ENCODE results near the gene SDK1.

The SDK1 gene

DNA sequence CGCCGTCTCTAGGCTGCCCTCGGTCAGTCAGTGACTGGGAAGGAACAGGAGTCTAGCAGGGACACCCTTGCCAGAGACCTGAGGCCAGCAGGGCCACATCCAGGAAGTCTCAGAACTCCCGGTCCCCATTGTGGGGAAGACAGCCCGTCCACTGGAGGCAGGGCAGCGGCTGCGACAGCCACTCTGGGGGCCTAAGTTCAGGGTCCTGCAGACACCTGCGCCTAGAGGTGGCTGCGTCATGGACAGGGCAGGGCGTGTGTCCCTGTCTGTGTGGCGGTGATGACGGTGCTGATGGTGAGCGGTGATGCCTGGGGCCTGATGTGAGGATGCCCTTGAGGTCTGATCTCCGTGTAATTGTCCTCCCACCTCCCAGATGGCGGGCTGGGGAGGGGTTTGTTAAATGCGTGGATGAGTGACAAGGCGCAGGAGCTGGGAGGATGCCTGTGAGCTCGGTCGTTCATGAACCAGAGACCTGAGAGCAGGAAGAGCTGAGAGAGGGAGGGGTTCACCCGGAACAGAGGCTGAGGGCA is 843.2 kb downstream of the SDK1 start:
- no peak overlapping the region for H2AFZ ChIP-seq (ENCODE audit: insufficient read depth, low read length, poor library complexity)
- no peak overlapping the region for H3K4me3 ChIP-seq (ENCODE audit: low read depth, low read length)
- no CpG with 5 or more reads among the region's 20 CpGs for WGBS (ENCODE audit: extremely low coverage, insufficient coverage, insufficient read length)

DNA sequence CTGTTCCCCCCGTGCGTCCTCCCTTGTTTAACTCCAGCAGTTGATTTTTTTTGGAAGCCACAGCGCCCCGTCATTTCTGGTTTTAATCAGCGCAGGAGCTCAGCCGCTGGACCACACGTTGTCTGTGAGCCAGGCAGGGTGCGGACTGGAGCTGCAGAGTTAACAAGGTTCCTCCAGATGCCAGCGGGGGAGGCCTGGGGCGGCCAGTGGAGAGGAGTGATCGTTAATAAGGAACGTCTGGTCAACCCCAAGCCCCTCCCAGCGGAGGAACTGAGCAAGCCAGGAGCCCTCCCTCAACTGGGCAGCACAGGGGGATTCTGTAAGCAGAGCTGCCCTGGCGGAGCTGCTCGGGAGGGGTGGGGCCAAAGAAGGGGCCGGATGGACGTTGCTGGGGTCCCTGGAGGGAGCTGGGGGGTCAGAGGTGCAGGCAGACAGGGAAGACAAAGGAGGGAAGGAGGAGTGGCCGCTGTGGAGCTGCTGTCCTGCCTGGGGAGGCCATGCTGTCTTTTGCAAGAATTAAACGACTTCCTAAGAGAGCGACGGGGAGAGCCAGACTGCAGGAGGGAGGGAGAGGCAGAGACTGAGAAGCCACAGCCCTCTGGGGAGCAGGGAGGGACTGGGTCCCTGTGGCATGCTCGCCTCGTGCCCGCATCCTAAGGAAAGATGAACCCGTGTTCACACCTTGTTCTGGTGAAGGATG is 843.9 kb downstream of the SDK1 start:
- Histone ChIP-seq H3K4me2 (ENCODE audit: low read length) (no peak overlapping the region), H3K23ac (ENCODE audit: low read length) (no peak overlapping the region), H3K79me2 (ENCODE audit: control insufficient read depth, insufficient read depth, low read length, poor library complexity) (no peaks in the 10 kb centered on the region), H3K18ac (ENCODE audit: low read length) (no peak overlapping the region), H3K36me3 (ENCODE audit: control insufficient read depth in 1 of 2, insufficient read depth in 2 of 2, low read length in 2 of 2) (peaks cover 20 to 23% of the 10 kb centered on the region in 2 experiments), H3K4me1 (ENCODE audit: control insufficient read depth in 1 of 2, insufficient read depth in 2 of 2, low read length in 2 of 2) (peaks cover 0 to 6% of the 10 kb centered on the region in 2 experiments), H2BK120ac (ENCODE audit: insufficient read depth, low read length, poor library complexity) (no peak overlapping the region), H3K9me3 (ENCODE audit: insufficient read depth, low read depth, low read length) (peaks cover 2% of the 10 kb centered on the region), H2AK5ac (ENCODE audit: low read length) (no peak overlapping the region), H3K27ac (ENCODE audit: low read depth, low read length) (no peak overlapping the region), H3K14ac (ENCODE audit: low read length) (no peak overlapping the region), H4K8ac (ENCODE audit: low read depth, low read length) (no peak overlapping the region), H3K4ac (ENCODE audit: low read depth, low read length) (no peak overlapping the region), H2BK5ac (ENCODE audit: low read depth, low read length, poor library complexity) (no peak overlapping the region), H2BK12ac (ENCODE audit: low read length) (no peak overlapping the region), H2AFZ (ENCODE audit: insufficient read depth, low read length, poor library complexity) (no peak overlapping the region), H3K79me1 (ENCODE audit: low read length) (no peaks in the 10 kb centered on the region), H4K12ac (ENCODE audit: low read depth, low read length) (no peak overlapping the region), H4K91ac (ENCODE audit: low read depth, low read length) (no peak overlapping the region), H3K4me3 (ENCODE audit: low read depth, low read length) (no peak overlapping the region), H3K27me3 (ENCODE audit: insufficient read depth, low read length) (no peaks in the 10 kb centered on the region), H3K9ac (ENCODE audit: low read length) (no peak overlapping the region)
- no peak for DNase-seq
- no CpG with 5 or more reads among the region's 25 CpGs for WGBS (ENCODE audit: extremely low coverage, insufficient coverage, insufficient read length)

More for the DNA sequence above, 843.2 kb downstream of the SDK1 start:
- DNase-seq = no peak
- no peak overlapping the region for H2AK5ac ChIP-seq (ENCODE audit: low read length)
- H3K79me2 ChIP-seq (ENCODE audit: control insufficient read depth, insufficient read depth, low read length, poor library complexity) = no peaks in the 10 kb centered on the region
- no peak overlapping the region for H3K4ac ChIP-seq (ENCODE audit: low read depth, low read length)
- no peaks in the 10 kb centered on the region for H3K27me3 ChIP-seq (ENCODE audit: insufficient read depth, low read length)
- H3K9me3 ChIP-seq (ENCODE audit: insufficient read depth, low read depth, low read length) = no peaks in the 10 kb centered on the region
- H2BK120ac ChIP-seq (ENCODE audit: insufficient read depth, low read length, poor library complexity) = no peak overlapping the region
- peaks cover 19 to 20% of the 10 kb centered on the region in 2 experiments for H3K36me3 ChIP-seq (ENCODE audit: control insufficient read depth in 1 of 2, insufficient read depth in 2 of 2, low read length in 2 of 2)
- H3K14ac ChIP-seq (ENCODE audit: low read length) = no peak overlapping the region
- no peak overlapping the region for H4K12ac ChIP-seq (ENCODE audit: low read depth, low read length)
- no peak overlapping the region for H4K91ac ChIP-seq (ENCODE audit: low read depth, low read length)
- H3K4me1 ChIP-seq (ENCODE audit: control insufficient read depth in 1 of 2, insufficient read depth in 2 of 2, low read length in 2 of 2) = peaks cover 0 to 6% of the 10 kb centered on the region in 2 experiments
- H2BK5ac ChIP-seq (ENCODE audit: low read depth, low read length, poor library complexity) = no peak overlapping the region
- H3K4me2 ChIP-seq (ENCODE audit: low read length) = no peak overlapping the region
- H3K27ac ChIP-seq (ENCODE audit: low read depth, low read length) = no peak overlapping the region
- no peak overlapping the region for H2BK12ac ChIP-seq (ENCODE audit: low read length)
- no peak overlapping the region for H3K18ac ChIP-seq (ENCODE audit: low read length)
- H3K79me1 ChIP-seq (ENCODE audit: low read length) = no peaks in the 10 kb centered on the region
- H4K8ac ChIP-seq (ENCODE audit: low read depth, low read length) = peak overlapping the region; percentile 14
- H3K9ac ChIP-seq (ENCODE audit: low read length) = no peak overlapping the region
- no peak overlapping the region for H3K23ac ChIP-seq (ENCODE audit: low read length)

DNA sequence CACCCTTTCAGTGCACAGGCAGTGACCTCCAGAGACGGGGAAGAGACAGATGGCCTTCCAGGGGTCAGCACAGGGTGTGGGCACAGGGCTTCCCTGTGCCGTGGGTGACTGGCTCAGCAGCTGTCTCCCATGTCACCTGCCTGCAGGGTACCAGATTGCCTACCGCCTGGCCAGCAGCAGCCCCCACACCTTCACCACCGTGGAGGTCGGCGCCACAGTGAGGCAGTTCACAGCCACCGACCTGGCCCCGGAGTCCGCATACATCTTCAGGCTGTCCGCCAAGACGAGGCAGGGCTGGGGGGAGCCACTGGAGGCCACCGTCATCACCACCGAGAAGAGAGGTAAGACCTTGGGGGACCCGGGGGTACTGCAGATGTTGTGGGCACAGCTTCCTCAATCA is 844.5 kb downstream of the SDK1 start:
- H3K9ac ChIP-seq (ENCODE audit: low read length) = no peak overlapping the region
- no peak overlapping the region for H3K23ac ChIP-seq (ENCODE audit: low read length)

DNA sequence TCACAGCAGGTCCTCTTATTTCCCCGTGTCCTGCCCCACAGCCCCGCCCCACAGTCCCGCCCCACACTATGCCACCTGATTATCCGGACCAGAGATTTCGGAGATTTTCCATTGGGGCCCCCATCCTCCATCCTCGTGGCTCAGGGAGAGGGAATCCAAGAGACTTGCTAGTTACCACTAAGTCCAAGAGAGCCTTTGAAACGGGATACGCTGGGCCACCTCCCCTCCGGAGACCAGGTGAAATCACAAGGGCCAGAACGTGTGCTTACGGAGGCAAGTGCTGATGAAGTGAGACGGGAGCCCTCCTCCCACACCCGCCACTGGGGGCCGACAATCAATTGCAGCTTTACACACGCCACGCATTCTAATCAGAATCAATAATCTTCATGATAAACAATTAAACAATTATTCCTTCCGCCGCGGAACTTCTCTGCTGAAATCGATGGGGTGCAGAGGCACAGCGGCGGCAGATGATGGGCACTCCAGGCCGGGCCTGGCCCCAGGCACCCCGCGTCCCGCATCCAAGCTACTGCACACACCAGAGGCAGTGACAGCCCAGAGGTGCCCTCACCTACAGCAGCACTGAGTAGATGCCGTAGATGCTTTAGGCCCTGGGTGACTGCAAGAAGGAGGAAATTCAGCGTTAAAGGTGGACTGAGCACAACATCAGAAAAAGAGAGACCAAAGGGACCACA is 847.0 kb downstream of the SDK1 start:
- WGBS (ENCODE audit: extremely low coverage, insufficient coverage, insufficient read length) = no CpG with 5 or more reads among the region's 28 CpGs
- no peak overlapping the region for H2AK5ac ChIP-seq (ENCODE audit: low read length)

More for the DNA sequence above, 844.5 kb downstream of the SDK1 start:
- H2BK5ac ChIP-seq (ENCODE audit: low read depth, low read length, poor library complexity) = no peak overlapping the region
- no peak overlapping the region for H2AK5ac ChIP-seq (ENCODE audit: low read length)
- H3K27me3 ChIP-seq (ENCODE audit: insufficient read depth, low read length) = no peaks in the 10 kb centered on the region
- H3K4me2 ChIP-seq (ENCODE audit: low read length) = no peak overlapping the region
- no peak overlapping the region for H4K8ac ChIP-seq (ENCODE audit: low read depth, low read length)
- WGBS (ENCODE audit: extremely low coverage, insufficient coverage, insufficient read length) = no CpG with 5 or more reads among the region's 14 CpGs
- H4K91ac ChIP-seq (ENCODE audit: low read depth, low read length) = no peak overlapping the region
- no peak overlapping the region for H4K12ac ChIP-seq (ENCODE audit: low read depth, low read length)
- no peak overlapping the region for H2AFZ ChIP-seq (ENCODE audit: insufficient read depth, low read length, poor library complexity)
- peaks cover 25 to 26% of the 10 kb centered on the region in 2 experiments for H3K36me3 ChIP-seq (ENCODE audit: control insufficient read depth in 1 of 2, insufficient read depth in 2 of 2, low read length in 2 of 2)
- no peak overlapping the region for H3K14ac ChIP-seq (ENCODE audit: low read length)
- H3K18ac ChIP-seq (ENCODE audit: low read length) = no peak overlapping the region
- H3K79me2 ChIP-seq (ENCODE audit: control insufficient read depth, insufficient read depth, low read length, poor library complexity) = no peaks in the 10 kb centered on the region
- H2BK12ac ChIP-seq (ENCODE audit: low read length) = no peak overlapping the region
- H3K27ac ChIP-seq (ENCODE audit: low read depth, low read length) = no peak overlapping the region
- H3K4me1 ChIP-seq (ENCODE audit: control insufficient read depth in 1 of 2, insufficient read depth in 2 of 2, low read length in 2 of 2) = peaks cover 0 to 6% of the 10 kb centered on the region in 2 experiments
- H2BK120ac ChIP-seq (ENCODE audit: insufficient read depth, low read length, poor library complexity) = no peak overlapping the region
- H3K4ac ChIP-seq (ENCODE audit: low read depth, low read length) = no peak overlapping the region
- H3K9me3 ChIP-seq (ENCODE audit: insufficient read depth, low read depth, low read length) = peaks cover 2% of the 10 kb centered on the region
- no peak overlapping the region for H3K4me3 ChIP-seq (ENCODE audit: low read depth, low read length)
- no peaks in the 10 kb centered on the region for H3K79me1 ChIP-seq (ENCODE audit: low read length)
- no peak for DNase-seq

More for the DNA sequence above, 847.0 kb downstream of the SDK1 start:
- no peaks in the 10 kb centered on the region for H3K27me3 ChIP-seq (ENCODE audit: insufficient read depth, low read length)
- no peak overlapping the region for H3K4ac ChIP-seq (ENCODE audit: low read depth, low read length)
- DNase-seq = no peak
- H4K8ac ChIP-seq (ENCODE audit: low read depth, low read length) = no peak overlapping the region
- H3K9ac ChIP-seq (ENCODE audit: low read length) = no peak overlapping the region
- H2AFZ ChIP-seq (ENCODE audit: insufficient read depth, low read length, poor library complexity) = no peak overlapping the region
- no peak overlapping the region for H3K18ac ChIP-seq (ENCODE audit: low read length)
- H3K4me1 ChIP-seq (ENCODE audit: control insufficient read depth in 1 of 2, insufficient read depth in 2 of 2, low read length in 2 of 2) = peaks cover 0 to 6% of the 10 kb centered on the region in 2 experiments
- no peak overlapping the region for H4K12ac ChIP-seq (ENCODE audit: low read depth, low read length)
- H3K14ac ChIP-seq (ENCODE audit: low read length) = no peak overlapping the region
- H3K23ac ChIP-seq (ENCODE audit: low read length) = no peak overlapping the region
- H2BK5ac ChIP-seq (ENCODE audit: low read depth, low read length, poor library complexity) = no peak overlapping the region
- no peaks in the 10 kb centered on the region for H3K79me1 ChIP-seq (ENCODE audit: low read length)
- H3K4me3 ChIP-seq (ENCODE audit: low read depth, low read length) = no peak overlapping the region
- no peak overlapping the region for H2BK120ac ChIP-seq (ENCODE audit: insufficient read depth, low read length, poor library complexity)
- H4K91ac ChIP-seq (ENCODE audit: low read depth, low read length) = no peak overlapping the region
- H3K9me3 ChIP-seq (ENCODE audit: insufficient read depth, low read depth, low read length) = peaks cover 2% of the 10 kb centered on the region
- H3K79me2 ChIP-seq (ENCODE audit: control insufficient read depth, insufficient read depth, low read length, poor library complexity) = no peaks in the 10 kb centered on the region
- H3K4me2 ChIP-seq (ENCODE audit: low read length) = no peak overlapping the region
- no peak overlapping the region for H3K27ac ChIP-seq (ENCODE audit: low read depth, low read length)
- H3K36me3 ChIP-seq (ENCODE audit: control insufficient read depth in 1 of 2, insufficient read depth in 2 of 2, low read length in 2 of 2) = peaks cover 28 to 34% of the 10 kb centered on the region in 2 experiments
- H2BK12ac ChIP-seq (ENCODE audit: low read length) = no peak overlapping the region

Data from trophoblast cell (in vitro differentiated cells and primary cell).